ENCODE results near the gene GALNT1. TPM values are rescaled to one million over a fixed set of nuclear protein-coding genes. Genes with fewer than 3 reads are reported as not detected.
A peak's percentile ranks its signal among the peaks of the same experiment; 100 is the strongest.

The GALNT1 gene
- total RNA-seq, 1 donor from 2014 or later, result 270 TPM

DNA sequence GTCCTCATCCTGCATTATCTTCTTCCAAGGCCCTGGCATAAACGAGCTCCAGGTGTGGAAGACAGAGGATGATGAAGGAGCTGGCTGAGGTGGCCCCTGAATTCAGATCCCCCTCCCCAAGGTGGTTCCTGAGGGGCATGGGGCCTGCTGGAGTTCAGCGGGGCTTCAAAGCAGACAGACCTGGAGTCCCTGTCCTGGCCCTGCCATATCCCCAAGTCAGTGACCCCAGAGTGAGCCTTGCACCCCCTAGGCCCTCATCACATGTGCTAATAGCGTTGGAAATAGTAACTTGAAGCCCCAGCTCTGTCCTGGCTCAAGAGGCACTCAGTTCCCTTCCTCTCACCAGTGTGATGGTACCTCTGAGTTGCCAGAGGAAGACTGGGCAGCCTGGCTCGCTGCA, 172.9 kb downstream of the GALNT1 start:
- peaks cover 2% of the 10 kb centered on the region for H3K36me3 Mint-ChIP-seq (ENCODE audit: unreplicated experiment)
- TF ChIP-seq, protein P1, sequence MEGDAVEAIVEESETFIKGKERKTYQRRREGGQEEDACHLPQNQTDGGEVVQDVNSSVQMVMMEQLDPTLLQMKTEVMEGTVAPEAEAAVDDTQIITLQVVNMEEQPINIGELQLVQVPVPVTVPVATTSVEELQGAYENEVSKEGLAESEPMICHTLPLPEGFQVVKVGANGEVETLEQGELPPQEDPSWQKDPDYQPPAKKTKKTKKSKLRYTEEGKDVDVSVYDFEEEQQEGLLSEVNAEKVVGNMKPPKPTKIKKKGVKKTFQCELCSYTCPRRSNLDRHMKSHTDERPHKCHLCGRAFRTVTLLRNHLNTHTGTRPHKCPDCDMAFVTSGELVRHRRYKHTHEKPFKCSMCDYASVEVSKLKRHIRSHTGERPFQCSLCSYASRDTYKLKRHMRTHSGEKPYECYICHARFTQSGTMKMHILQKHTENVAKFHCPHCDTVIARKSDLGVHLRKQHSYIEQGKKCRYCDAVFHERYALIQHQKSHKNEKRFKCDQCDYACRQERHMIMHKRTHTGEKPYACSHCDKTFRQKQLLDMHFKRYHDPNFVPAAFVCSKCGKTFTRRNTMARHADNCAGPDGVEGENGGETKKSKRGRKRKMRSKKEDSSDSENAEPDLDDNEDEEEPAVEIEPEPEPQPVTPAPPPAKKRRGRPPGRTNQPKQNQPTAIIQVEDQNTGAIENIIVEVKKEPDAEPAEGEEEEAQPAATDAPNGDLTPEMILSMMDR (IDR thresholded peaks at IDR 0.05), result no peak
- no peak overlapping the region for H3K27ac Mint-ChIP-seq (ENCODE audit: unreplicated experiment)
- DNase-seq (ENCODE audit: extremely low spot score, unreplicated experiment), result peak; percentile 78
- H3K4me1 Mint-ChIP-seq (ENCODE audit: unreplicated experiment), result no peaks in the 10 kb centered on the region
- no peak overlapping the region for H3K4me3 Mint-ChIP-seq (ENCODE audit: unreplicated experiment)
- no peaks in the 10 kb centered on the region for H3K9me3 Mint-ChIP-seq (ENCODE audit: unreplicated experiment)
- H3K27me3 Mint-ChIP-seq (ENCODE audit: unreplicated experiment), result peaks cover 53% of the 10 kb centered on the region

DNA sequence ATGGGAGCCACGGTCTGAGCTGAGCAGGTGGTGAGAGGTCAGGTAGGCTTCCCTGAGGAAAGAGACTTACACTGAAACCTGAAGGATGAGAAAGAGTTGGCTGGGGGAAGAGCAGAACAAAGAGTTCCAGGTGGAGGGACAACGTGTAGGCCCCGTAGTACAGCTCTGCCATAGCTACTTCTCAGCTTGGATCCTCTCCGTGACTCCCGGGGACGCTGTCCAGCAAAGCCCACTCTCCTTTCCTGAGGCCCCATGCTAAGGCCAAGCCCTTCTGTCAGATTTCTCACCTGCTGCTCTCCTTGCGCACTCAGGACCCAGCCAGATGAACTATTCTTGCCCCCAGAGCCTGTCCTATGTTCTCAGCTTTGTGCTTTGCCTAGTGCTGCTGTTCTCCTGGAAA, 173.8 kb downstream of the GALNT1 start:
- no peaks in the 10 kb centered on the region for H3K9me3 Mint-ChIP-seq (ENCODE audit: unreplicated experiment)
- no peak for DNase-seq (ENCODE audit: extremely low spot score, unreplicated experiment)
- peaks cover 2% of the 10 kb centered on the region for H3K36me3 Mint-ChIP-seq (ENCODE audit: unreplicated experiment)
- no peaks in the 10 kb centered on the region for H3K4me1 Mint-ChIP-seq (ENCODE audit: unreplicated experiment)
- no peak overlapping the region for H3K4me3 Mint-ChIP-seq (ENCODE audit: unreplicated experiment)
- peaks cover 57% of the 10 kb centered on the region for H3K27me3 Mint-ChIP-seq (ENCODE audit: unreplicated experiment)
- TF ChIP-seq, protein P1 (IDR thresholded peaks at IDR 0.05), result no peak
- H3K27ac Mint-ChIP-seq (ENCODE audit: unreplicated experiment), result no peak overlapping the region

DNA sequence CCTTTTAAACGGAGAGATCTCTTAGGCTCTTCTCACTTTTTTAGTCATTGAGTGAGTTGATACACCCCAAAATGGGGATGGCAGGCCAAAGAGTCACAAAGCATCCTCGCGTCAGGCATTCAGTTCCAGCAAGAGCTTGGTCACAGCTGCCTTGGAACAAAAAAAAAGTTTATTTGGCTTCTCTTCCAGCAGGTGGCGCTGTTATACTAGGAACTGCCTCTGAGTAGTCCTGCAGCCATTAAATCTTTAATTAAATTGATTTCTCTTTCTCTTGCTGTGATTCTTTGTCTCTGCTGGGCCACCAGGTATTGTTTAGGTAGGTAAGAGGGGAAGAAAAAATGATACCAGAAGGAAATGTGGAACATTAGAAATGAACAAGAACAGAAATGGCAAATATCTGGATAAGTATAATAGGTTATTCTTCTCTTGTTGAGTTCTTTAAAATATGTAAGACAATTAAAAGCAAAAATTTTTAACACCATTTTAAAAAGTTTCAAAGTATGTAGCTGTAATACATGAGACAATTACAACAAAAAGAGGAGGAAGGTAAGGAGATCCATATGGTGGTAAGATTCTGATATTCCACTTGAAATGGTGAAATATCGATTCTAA, 175.1 kb downstream of the GALNT1 start:
- H3K27ac Mint-ChIP-seq (ENCODE audit: unreplicated experiment), result no peak overlapping the region
- peaks cover 56% of the 10 kb centered on the region for H3K27me3 Mint-ChIP-seq (ENCODE audit: unreplicated experiment)
- H3K9me3 Mint-ChIP-seq (ENCODE audit: unreplicated experiment), result no peaks in the 10 kb centered on the region
- H3K4me3 Mint-ChIP-seq (ENCODE audit: unreplicated experiment), result no peak overlapping the region
- H3K4me1 Mint-ChIP-seq (ENCODE audit: unreplicated experiment), result no peaks in the 10 kb centered on the region
- peaks cover 2% of the 10 kb centered on the region for H3K36me3 Mint-ChIP-seq (ENCODE audit: unreplicated experiment)
- TF ChIP-seq, protein P1 (IDR thresholded peaks at IDR 0.05), result peak; percentile 88
- no peak for DNase-seq (ENCODE audit: extremely low spot score, unreplicated experiment)

Small RNA genes within 50 kb of the gene (microRNA-seq; reads per million reads assigned to microRNA genes)
- not detected for gene MIR3975 (ENCODE audit: unreplicated experiment)

Other genes with a start within 250 kb of the GALNT1 start
- 42.5 and 43.2 TPM in 2 replicates for gene ZNF24, start 237.3 kb upstream of the GALNT1 start, total RNA-seq
- gene ZNF396, start 204.4 kb upstream of the GALNT1 start, total RNA-seq, result 1.9 and 2.2 TPM in 2 replicates
- 27.1 and 30.2 TPM in 2 replicates for gene INO80C, start 83.8 kb upstream of the GALNT1 start, total RNA-seq